ENCODE measurements around the gene PTPRB.

The PTPRB gene

GRCh38 chr12:70641691-70642090 is 4.5 kb upstream of the PTPRB start:
- DNase-seq: no peak

GRCh38 chr12:70640901-70641300 is 3.7 kb upstream of the PTPRB start:
- DNase-seq: no peak

GRCh38 chr12:70639535-70639934 is 2.3 kb upstream of the PTPRB start:
- DNase-seq: no peak

GRCh38 chr12:70638639-70639360 is 1.6 kb upstream of the PTPRB start:
- DNase-seq: no peak

GRCh38 chr12:70635755-70636154 is 1.5 kb downstream of the PTPRB start:
- DNase-seq: no peak

GRCh38 chr12:70628701-70629480 is 8.3 kb downstream of the PTPRB start:
- no peak for DNase-seq

- DNase-seq: no peak
These were observed 9.6 kb downstream of the PTPRB start for GRCh38 chr12:70627677-70628076.

GRCh38 chr12:70626180-70626579 is 11.0 kb downstream of the PTPRB start:
- no peak for DNase-seq

- DNase-seq: no peak
These were observed 17.6 kb downstream of the PTPRB start for GRCh38 chr12:70619471-70620152.

- no peak for DNase-seq
These were observed 18.9 kb downstream of the PTPRB start for GRCh38 chr12:70618371-70618770.

GRCh38 chr12:70617450-70617849 is 19.8 kb downstream of the PTPRB start:
- no peak for DNase-seq

- no peak for DNase-seq
These were observed 21.9 kb downstream of the PTPRB start for GRCh38 chr12:70615174-70615866.

- DNase-seq: no peak
These were observed 27.3 kb downstream of the PTPRB start for GRCh38 chr12:70609739-70610491.

GRCh38 chr12:70609203-70609602 is 28.0 kb downstream of the PTPRB start:
- no peak for DNase-seq

GRCh38 chr12:70608184-70608583 is 29.0 kb downstream of the PTPRB start:
- DNase-seq: no peak

GRCh38 chr12:70607107-70607506 is 30.1 kb downstream of the PTPRB start:
- DNase-seq: no peak

- DNase-seq: no peak
These were observed 31.3 kb downstream of the PTPRB start for GRCh38 chr12:70605976-70606375.

- no peak for DNase-seq
These were observed 32.6 kb downstream of the PTPRB start for GRCh38 chr12:70604662-70605061.

GRCh38 chr12:70603044-70603443 is 34.2 kb downstream of the PTPRB start:
- no peak for DNase-seq

- DNase-seq: no peak
These were observed 38.6 kb downstream of the PTPRB start for GRCh38 chr12:70598467-70599193.

- no peak for DNase-seq
These were observed 44.6 kb downstream of the PTPRB start for GRCh38 chr12:70592664-70593063.

Data from activated effector memory CD4-positive, alpha-beta T cell treated with Interleukin-2 at 50 U/mL for 16 hours (primary cell).